HG02798 (cell line): ENCODE results near the gene NOL12.

ENCODE experiments used
- ATAC-seq: cut with Tn5 transposase; IDR thresholded peaks from one replicate; pipeline ENCODE4 v1.9.1; 2021; ENCODE audit warnings: mild to moderate bottlenecking; ENCODE audit not compliant: unreplicated experiment, poor library complexity

Gene NOL12

GRCh38 chr22:37741312-37741795, 55.2 kb downstream of the NOL12 start:
- no peak for ATAC-seq

DNA sequence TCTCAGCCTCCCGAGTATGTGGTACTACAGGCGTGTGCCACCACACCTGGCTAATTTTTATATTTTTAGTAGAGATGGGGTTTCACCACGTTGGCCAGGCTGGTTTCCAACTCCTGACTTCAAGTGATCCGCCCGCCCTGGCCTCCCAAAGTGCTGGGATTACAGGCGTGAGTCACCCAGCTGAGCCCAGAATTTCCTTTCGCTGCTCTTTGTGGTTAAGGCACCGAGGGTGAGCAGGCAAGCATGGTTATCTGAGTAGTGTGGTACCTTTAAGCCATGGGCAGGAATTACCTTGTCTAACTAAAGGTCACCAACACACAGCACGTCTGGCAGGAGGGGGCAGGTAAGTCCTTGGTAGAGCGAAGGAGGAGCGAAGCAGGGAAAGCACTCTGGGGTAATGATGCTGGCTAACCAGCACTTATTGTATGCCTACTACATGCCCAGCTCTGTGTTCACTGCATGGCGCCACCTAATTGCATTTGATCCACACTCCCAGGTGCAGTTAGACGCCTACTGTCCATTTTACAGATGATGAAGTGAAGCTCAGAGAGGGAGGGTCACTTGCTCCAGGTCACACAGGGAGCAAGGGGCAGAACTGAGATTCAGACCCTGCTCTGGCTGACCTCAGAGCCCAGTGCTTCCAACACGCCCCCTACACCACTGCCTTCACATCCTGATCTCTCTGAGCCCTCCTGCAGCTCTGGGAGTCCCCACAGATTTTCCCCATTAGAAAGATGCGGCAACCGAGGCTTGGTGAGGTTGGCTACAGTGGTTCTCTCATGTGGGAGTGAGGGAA, 56.4 kb downstream of the NOL12 start:
- no peak for ATAC-seq
